SK-N-SH (cell line): Measurements from ENCODE around the gene ADAMTS1. TPM values are rescaled to one million over a fixed set of nuclear protein-coding genes. Genes with fewer than 3 reads are reported as not detected.
A peak's percentile ranks its signal among the peaks of the same experiment; 100 is the strongest.

ENCODE experiments used
- CTCF ChIA-PET: fragments of 300-600, 350-600 bp; formaldehyde crosslinking; extraction: SDS; loops from one replicate; lab custom pipeline; 2021; lab: Yijun Ruan, JAX
- POLR2A ChIA-PET: fragments of 350-600 bp; sonication (Branson Sonifier 250); formaldehyde crosslinking; extraction: SDS; loops from one replicate; lab custom pipeline; 2020; ENCODE audit warnings: antibody characterized with exemption, inconsistent platforms; lab: Yijun Ruan, JAX
- DNase-seq: peaks from one replicate; pipeline ENCODE4 v3.0.0; 2012
- H2AFZ ChIP-seq: fragments of 200-600 bp; sonication (generic); 2 replicates; pipeline ENCODE4 v1.8.1; 2016; ENCODE audit warnings: antibody characterized with exemption, mild to moderate bottlenecking, low read depth
- H3F3A ChIP-seq: fragments of 200-600 bp; sonication (generic); replicated peaks from 2 replicates; pipeline ENCODE3; 2016; ENCODE audit warnings: antibody characterized with exemption, mild to moderate bottlenecking; ENCODE audit not compliant: insufficient read depth
- H3K27ac ChIP-seq, 2 experiments: fragments of 200-500 bp in 1 of 2; fragments of 200-600 bp in 1 of 2; sonication (Bioruptor generic) in 1 of 2; sonication (generic), shearing (Covaris generic) in 1 of 2; 2 replicates each; pipeline versions ENCODE4 v1.5.1 to v1.6.1; 2014 to 2016; ENCODE audit warnings: low read depth in 2 of 2, inconsistent platforms in 1 of 2, low read length in 1 of 2, mild to moderate bottlenecking in 1 of 2, mixed read lengths in 1 of 2
- H3K27me3 ChIP-seq: fragments of 200-600 bp; sonication (generic), shearing (Covaris generic); 2 replicates; pipeline ENCODE4 v1.6.1; 2016; ENCODE audit warnings: mixed run types; ENCODE audit not compliant: insufficient read depth
- H3K36me3 ChIP-seq, 2 experiments: fragments of 200-500 bp in 1 of 2; fragments of 200-600 bp in 1 of 2; sonication (Bioruptor generic) in 1 of 2; sonication (generic) in 1 of 2; replicated peaks in 1 of 2; 2 replicates each; pipeline versions ENCODE3 to v1.5.1; 2014 to 2016; ENCODE audit warnings: low read length in 1 of 2, mild to moderate bottlenecking in 1 of 2; ENCODE audit not compliant: insufficient read depth in 2 of 2, control insufficient read depth in 1 of 2
- H3K4me1 ChIP-seq, 2 experiments: fragments of 200-500 bp in 1 of 2; fragments of 200-600 bp in 1 of 2; sonication (Bioruptor generic) in 1 of 2; sonication (generic), shearing (Covaris generic) in 1 of 2; 2 replicates each; pipeline versions ENCODE4 v1.5.1 to v1.6.1; 2014 to 2016; ENCODE audit warnings: low read depth in 1 of 2, low read length in 1 of 2, mixed run types in 1 of 2; ENCODE audit not compliant: insufficient read depth in 2 of 2, control insufficient read depth in 1 of 2
- H3K4me2 ChIP-seq: fragments of 200-600 bp; sonication (generic), shearing (Covaris generic); 2 replicates; pipeline ENCODE4 v1.6.1; 2017; ENCODE audit warnings: mixed run types
- H3K4me3 ChIP-seq, 2 experiments: fragments of 200-500 bp in 1 of 2; fragments of 200-600 bp in 1 of 2; sonication (Bioruptor generic) in 1 of 2; sonication (generic), shearing (Covaris generic) in 1 of 2; 2 replicates each; pipeline versions ENCODE4 v1.5.1 to v1.8.1; 2014 to 2016; ENCODE audit warnings: low read depth in 2 of 2, inconsistent platforms in 1 of 2, low read length in 1 of 2, mild to moderate bottlenecking in 1 of 2, mixed read lengths in 1 of 2, moderate library complexity in 1 of 2
- H3K79me2 ChIP-seq: fragments of 200-600 bp; sonication (generic); 2 replicates; pipeline ENCODE4 v1.8.1; 2017; ENCODE audit warnings: mild to moderate bottlenecking; ENCODE audit not compliant: insufficient read depth
- H3K9ac ChIP-seq: fragments of 200-600 bp; sonication (generic); 2 replicates; pipeline ENCODE4 v1.6.1; 2017; ENCODE audit warnings: mixed run types
- H3K9me2 ChIP-seq: fragments of 200-600 bp; sonication (generic); 2 replicates; pipeline ENCODE4 v1.6.1; 2017; ENCODE audit warnings: mixed run types
- H3K9me3 ChIP-seq: fragments of 200-600 bp; sonication (generic); 2 replicates; pipeline ENCODE4 v1.6.1; 2017; ENCODE audit warnings: mixed run types, mild to moderate bottlenecking, moderate library complexity
- H4K20me1 ChIP-seq: fragments of 200-600 bp; sonication (generic); 2 replicates; pipeline ENCODE4 v1.6.1; 2017; ENCODE audit warnings: mild to moderate bottlenecking, mixed run types; ENCODE audit not compliant: insufficient read depth
- EZH2phosphoT487 ChIP-seq: fragments of 200-600 bp; sonication (generic); IDR thresholded peaks from 2 replicates; pipeline ENCODE4 v1.6.1; 2017; ENCODE audit warnings: low read depth, mixed run types, mild to moderate bottlenecking, antibody characterized with exemption, moderate library complexity, borderline replicate concordance
- FOXM1 ChIP-seq: IDR thresholded peaks from 2 replicates; pipeline ENCODE4 v1.4.0; 2012; ENCODE audit warnings: low read depth, mild to moderate bottlenecking
- MAX ChIP-seq: IDR thresholded peaks from 2 replicates; pipeline ENCODE4 v1.4.0; 2012; ENCODE audit warnings: low read depth
- MXI1 ChIP-seq: IDR thresholded peaks from 2 replicates; pipeline ENCODE4 v1.6.1; 2012; ENCODE audit warnings: mild to moderate bottlenecking, low read depth, low read length, improper control_type of control experiment
- POLR2AphosphoS5 ChIP-seq: IDR thresholded peaks from 2 replicates; pipeline ENCODE4 v1.6.1; 2012; ENCODE audit warnings: low read depth, low read length
- RCOR1 ChIP-seq: fragments of 150-350 bp; IDR thresholded peaks from 2 replicates; pipeline ENCODE4 v1.6.1; 2017; ENCODE audit warnings: antibody characterized with exemption, low read length
- RXRA ChIP-seq: IDR thresholded peaks from 2 replicates; pipeline ENCODE4 v1.4.0; 2012; ENCODE audit warnings: low read depth, mild to moderate bottlenecking, borderline replicate concordance
- SIN3A ChIP-seq: IDR thresholded peaks from 2 replicates; pipeline ENCODE4 v1.6.1; 2012; ENCODE audit warnings: low read depth, mild to moderate bottlenecking, low read length, moderate library complexity, borderline replicate concordance
- TAF1 ChIP-seq: IDR thresholded peaks from 2 replicates; pipeline ENCODE4 v1.6.1; 2012; ENCODE audit warnings: low read depth, mild to moderate bottlenecking, low read length, moderate library complexity, borderline replicate concordance
- TCF12 ChIP-seq: IDR thresholded peaks from 2 replicates; pipeline ENCODE4 v1.4.0; 2012
- YY1 ChIP-seq: IDR thresholded peaks from 2 replicates; pipeline ENCODE4 v1.4.0; 2012; ENCODE audit warnings: low read depth, mild to moderate bottlenecking
- WGBS: methylation state at CpG from one replicate; pipeline ENCODE4 v1.1.6; 2017; ENCODE audit warnings: low lambda C conversion rate; 5-methylcytosine and 5-hydroxymethylcytosine counted together
- polyA plus RNA-seq, 3 experiments: library from polyadenylated mRNA; depleted of rRNA; stranded (reverse); fragments of >200 nt; gene quantifications; 2 replicates each; pipeline ENCODE4 v1.2.3, GENCODE V29; 2012

Gene ADAMTS1
- polyA plus RNA-seq, 1 of the 3 experiments (the other 2 are of a cell fraction): 137 TPM

GRCh38 chr21:26835714-26836265 is 9.4 kb downstream of the ADAMTS1 start:
- CTCF ChIA-PET: interaction anchor here (1.9 kb wide), 1 partner anchor 9 kb away, joined by 7 read pairs; the partner anchor contains the start of gene ADAMTS1
- Histone ChIP-seq H3K9ac (no peak overlapping the region), H3K27me3 (no peaks in the 10 kb centered on the region), H3K4me2 (no peak overlapping the region), H2AFZ (no peak overlapping the region), H3F3A (peaks cover 62% of the 10 kb centered on the region), H3K4me3 (no peak overlapping the region), H3K36me3 (peaks cover 44 to 52% of the 10 kb centered on the region in 2 experiments), H3K9me2 (no peaks in the 10 kb centered on the region), H4K20me1 (peaks cover 53% of the 10 kb centered on the region), H3K79me2 (peaks cover 6% of the 10 kb centered on the region), H3K4me1 (peaks cover 14 to 20% of the 10 kb centered on the region in 2 experiments), H3K9me3 (no peaks in the 10 kb centered on the region), H3K27ac (peak overlapping the region in 1 of 2 experiments; percentile 52; a peak in 2 of 4 replicates)
- 76% methylated on average over 2 of the region's 2 CpGs for WGBS
- POLR2A ChIA-PET: no interaction called here
- no peak for DNase-seq
- TF ChIP-seq TCF12 (no peak), RXRA (no peak), MXI1 (no peak), FOXM1 (no peak), TAF1 (no peak), EZH2phosphoT487 (no peak)

DNA sequence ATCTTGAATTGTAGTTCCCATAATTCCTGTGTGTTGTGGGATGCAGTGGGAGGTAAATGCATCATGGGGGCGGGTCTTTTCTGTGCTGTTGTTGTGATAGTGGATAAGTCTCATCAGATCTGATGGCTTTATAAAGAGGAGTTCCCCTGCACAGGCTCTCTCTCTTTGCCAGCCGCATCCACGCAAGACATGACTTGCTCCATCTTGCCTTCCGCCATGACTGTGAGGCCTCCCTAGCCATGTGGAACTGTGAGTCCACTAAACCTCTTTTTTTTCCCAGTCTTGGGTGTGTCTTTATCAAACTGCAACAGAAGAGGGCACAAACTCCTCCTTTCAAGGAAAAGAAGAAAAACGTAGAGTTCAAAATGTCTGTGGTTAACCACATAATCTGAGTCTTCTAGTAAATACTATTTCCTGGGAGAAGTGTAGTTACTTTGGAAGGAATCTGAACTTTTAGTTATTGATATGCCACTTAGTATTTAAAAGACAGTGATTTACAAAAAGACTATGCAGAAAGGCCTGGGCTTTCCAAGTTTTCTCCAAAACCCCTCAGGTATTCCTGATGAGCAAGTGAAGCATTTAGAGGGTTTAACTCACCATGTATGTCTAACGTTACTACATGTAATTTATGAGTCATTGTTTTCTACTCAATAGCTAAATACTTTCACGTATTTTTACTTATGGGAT is 10.0 kb downstream of the ADAMTS1 start:
- Histone ChIP-seq H3K4me1 (peaks cover 8 to 17% of the 10 kb centered on the region in 2 experiments), H3F3A (peaks cover 56% of the 10 kb centered on the region), H3K27ac (peak overlapping the region in 1 of 2 experiments; percentile 52; a peak in 2 of 4 replicates), H3K9me2 (no peaks in the 10 kb centered on the region), H2AFZ (no peak overlapping the region), H3K4me3 (no peak overlapping the region), H4K20me1 (peaks cover 47% of the 10 kb centered on the region), H3K36me3 (peaks cover 38 to 46% of the 10 kb centered on the region in 2 experiments), H3K9me3 (no peaks in the 10 kb centered on the region), H3K79me2 (peaks cover under 1% of the 10 kb centered on the region; the same call in 1 of the 2 replicates), H3K4me2 (no peak overlapping the region), H3K9ac (no peak overlapping the region), H3K27me3 (no peaks in the 10 kb centered on the region)
- 66% methylated on average over 7 of the region's 7 CpGs for WGBS
- TF ChIP-seq EZH2phosphoT487 (no peak), RCOR1 (no peak), MAX (no peak; the same call in 1 of the 2 replicates), POLR2AphosphoS5 (peak; percentile 71; the same call in 1 of the 2 replicates), YY1 (no peak), SIN3A (no peak)
- ChIA-PET CTCF (interaction anchor here (0.9 to 2.4 kb wide), 4 partner anchors 8 to 60 kb away, joined by 3 to 10 read pairs (median 5); partner anchors contain the start of gene ADAMTS1), POLR2A (no interaction called here)
- no peak for DNase-seq
